ENCODE measurements around the gene MMP11.

The MMP11 gene

DNA sequence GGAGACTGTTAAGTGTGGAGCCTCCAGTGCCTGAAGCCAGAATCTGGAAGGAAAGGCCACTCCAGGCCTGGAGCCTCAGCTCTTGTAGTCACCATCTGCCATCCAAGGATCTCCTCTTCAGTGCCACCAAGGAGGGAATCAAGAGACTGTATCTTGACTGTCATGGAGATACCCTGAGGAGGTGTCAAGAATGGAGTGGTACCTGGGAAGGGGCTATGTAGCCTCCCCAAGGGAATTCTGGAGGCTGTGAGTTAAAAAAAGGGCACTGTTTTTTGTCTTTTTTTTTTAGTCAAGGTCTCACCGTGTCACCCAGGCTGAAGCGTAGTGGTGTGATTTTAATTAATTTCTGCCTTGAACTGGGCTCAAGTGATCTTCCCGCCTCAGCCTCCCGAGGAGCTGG lies 13.1 kb upstream of the MMP11 start:
- peaks cover 16% of the 10 kb centered on the region for H4K20me1 ChIP-seq
- no peaks in the 10 kb centered on the region for H3K9me3 ChIP-seq
- no peaks in the 10 kb centered on the region for H3K27me3 ChIP-seq
- H3K9ac ChIP-seq: no peak overlapping the region
- H3K4me1 ChIP-seq: peaks cover 97% of the 10 kb centered on the region
- H3K36me3 ChIP-seq: peaks cover 8% of the 10 kb centered on the region
- no peak for TF ChIP-seq Cebpa-rat (IDR thresholded peaks at IDR 0.05)
- H3K27ac ChIP-seq: no peak overlapping the region
- no peak overlapping the region for H3K4me2 ChIP-seq
- H3K4me3 ChIP-seq: no peak overlapping the region

DNA sequence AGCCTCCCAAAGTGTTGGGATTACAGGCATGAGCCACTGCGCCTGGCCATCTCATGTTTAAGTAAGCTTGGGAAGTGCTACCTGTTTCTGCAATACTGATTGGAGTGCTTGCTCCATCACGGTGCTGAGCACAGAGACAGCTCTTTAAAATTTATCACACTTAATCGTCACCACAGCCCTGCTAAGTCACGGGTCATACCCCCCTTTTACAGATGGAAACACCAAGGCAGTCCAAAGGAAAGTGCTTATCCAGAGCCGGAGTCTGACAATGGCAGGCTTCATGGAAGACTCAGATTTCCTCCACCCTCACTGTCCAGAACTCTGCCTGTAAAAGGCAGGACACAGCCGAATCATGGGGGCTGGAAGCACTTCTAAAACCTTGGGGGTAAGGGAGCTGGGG lies 12.6 kb upstream of the MMP11 start:
- Histone ChIP-seq H3K27me3 (no peaks in the 10 kb centered on the region), H3K9ac (no peak overlapping the region), H3K27ac (no peak overlapping the region), H3K4me1 (peaks cover 97% of the 10 kb centered on the region), H3K4me3 (no peak overlapping the region), H3K9me3 (no peaks in the 10 kb centered on the region), H3K36me3 (peaks cover 12% of the 10 kb centered on the region), H4K20me1 (peaks cover 21% of the 10 kb centered on the region), H3K4me2 (0 out of 2 replicates have a peak overlapping the region, but pooled peaks have one; percentile 43)
- TF ChIP-seq Cebpa-rat (IDR thresholded peaks at IDR 0.05): no peak

GRCh38 chr22:23762842-23763578 lies 9.6 kb upstream of the MMP11 start, which contains the start of gene C22orf15:
C22orf15 (plus strand) TSS chr22:23762990; CDS start chr22:23763307, 317 bp downstream.
- Histone ChIP-seq H3K4me1 (peaks cover 87% of the 10 kb centered on the region), H3K4me2 (peak within 1 kb of the TSS; percentile 99), H4K20me1 (peaks cover 43% of the 10 kb centered on the region), H3K27ac (peak within 1 kb of the TSS; percentile 77), H3K4me3 (peak within 1 kb of the TSS; percentile 82), H3K9ac (peak within 1 kb of the TSS; percentile 72), H3K27me3 (no peaks in the 10 kb centered on the region), H3K36me3 (peaks cover 21% of the 10 kb centered on the region), H3K9me3 (no peaks in the 10 kb centered on the region)
- TF ChIP-seq Cebpa-rat (IDR thresholded peaks at IDR 0.05): no peak

GRCh38 chr22:23763579-23763945 lies 9.1 kb upstream of the MMP11 start:
- H3K4me3 ChIP-seq: peak overlapping the region; percentile 82
- peaks cover 86% of the 10 kb centered on the region for H3K4me1 ChIP-seq

DNA sequence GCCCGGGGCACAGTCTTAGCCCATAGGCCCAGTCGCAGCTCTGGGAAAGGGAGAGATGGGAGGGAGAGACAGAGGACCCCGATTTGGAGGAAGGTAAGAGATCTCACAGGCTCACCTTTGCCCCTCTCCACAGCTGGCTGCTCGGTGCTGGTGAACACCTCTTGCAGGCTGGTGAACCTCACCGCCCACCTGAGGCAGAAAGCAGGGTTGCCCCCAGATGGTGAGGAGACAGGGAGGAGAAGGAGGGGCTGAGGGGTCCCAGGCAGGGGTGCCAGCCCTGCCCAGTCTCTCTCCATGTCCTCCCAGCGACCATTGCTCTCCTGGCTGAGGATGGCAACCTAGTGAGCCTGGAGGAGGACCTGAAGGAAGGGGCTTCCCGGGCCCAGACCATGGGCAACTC lies 8.7 kb upstream of the MMP11 start:
- peaks cover 21% of the 10 kb centered on the region for H3K36me3 ChIP-seq
- peaks cover 86% of the 10 kb centered on the region for H3K4me1 ChIP-seq
- peak overlapping the region; percentile 82 for H3K4me3 ChIP-seq
- peak overlapping the region; percentile 77 for H3K27ac ChIP-seq
- H3K9ac ChIP-seq: peak overlapping the region; percentile 72
- no peak for TF ChIP-seq Cebpa-rat (IDR thresholded peaks at IDR 0.05)
- H3K9me3 ChIP-seq: no peaks in the 10 kb centered on the region
- H4K20me1 ChIP-seq: peaks cover 43% of the 10 kb centered on the region
- no peaks in the 10 kb centered on the region for H3K27me3 ChIP-seq
- peak overlapping the region; percentile 99 for H3K4me2 ChIP-seq

More at GRCh38 chr22:23763579-23763945, 9.1 kb upstream of the MMP11 start:
- no peak for TF ChIP-seq Cebpa-rat (IDR thresholded peaks at IDR 0.05)
- Histone ChIP-seq H3K4me2 (peak overlapping the region; percentile 99), H3K9me3 (no peaks in the 10 kb centered on the region), H3K27me3 (no peaks in the 10 kb centered on the region), H3K36me3 (peaks cover 21% of the 10 kb centered on the region), H3K9ac (peak overlapping the region; percentile 72), H3K27ac (peak overlapping the region; percentile 77), H4K20me1 (peaks cover 43% of the 10 kb centered on the region)

- H3K4me2 ChIP-seq: peak overlapping the region; percentile 99
- peak overlapping the region; percentile 77 for H3K27ac ChIP-seq
- H3K36me3 ChIP-seq: peaks cover 21% of the 10 kb centered on the region
These were observed 7.5 kb upstream of the MMP11 start for GRCh38 chr22:23764899-23765881.

GRCh38 chr22:23767303-23767672 lies 5.4 kb upstream of the MMP11 start:
- H3K4me1 ChIP-seq: peaks cover 88% of the 10 kb centered on the region
- peaks cover 43% of the 10 kb centered on the region for H4K20me1 ChIP-seq
- peak overlapping the region; percentile 99 for H3K4me2 ChIP-seq
- H3K9ac ChIP-seq: peak overlapping the region; percentile 93
- peaks cover 21% of the 10 kb centered on the region for H3K36me3 ChIP-seq
- no peak for TF ChIP-seq Cebpa-rat (IDR thresholded peaks at IDR 0.05)
- no peaks in the 10 kb centered on the region for H3K9me3 ChIP-seq
- H3K27ac ChIP-seq: peak overlapping the region; percentile 95
- H3K4me3 ChIP-seq: peak overlapping the region; percentile 82
- no peaks in the 10 kb centered on the region for H3K27me3 ChIP-seq

More at GRCh38 chr22:23764899-23765881, 7.5 kb upstream of the MMP11 start:
- H4K20me1 ChIP-seq: peaks cover 43% of the 10 kb centered on the region
- peak overlapping the region; percentile 82 for H3K4me3 ChIP-seq
- no peaks in the 10 kb centered on the region for H3K27me3 ChIP-seq
- H3K9ac ChIP-seq: peak overlapping the region; percentile 72
- no peak for TF ChIP-seq Cebpa-rat (IDR thresholded peaks at IDR 0.05)
- H3K9me3 ChIP-seq: no peaks in the 10 kb centered on the region
- H3K4me1 ChIP-seq: peaks cover 87% of the 10 kb centered on the region

GRCh38 chr22:23767673-23768548 lies 4.7 kb upstream of the MMP11 start, which contains the start of gene CHCHD10:
CHCHD10 (minus strand) TSS chr22:23767972; CDS start chr22:23767874, 98 bp downstream.
- Histone ChIP-seq H3K4me3 (peak within 1 kb of the TSS; percentile 82), H3K4me1 (peaks cover 84% of the 10 kb centered on the region), H3K9me3 (no peaks in the 10 kb centered on the region), H3K27ac (peak within 1 kb of the TSS; percentile 95), H3K36me3 (peaks cover 21% of the 10 kb centered on the region), H3K9ac (peak within 1 kb of the TSS; percentile 93), H3K27me3 (no peaks in the 10 kb centered on the region), H3K4me2 (peak within 1 kb of the TSS; percentile 99), H4K20me1 (peaks cover 41% of the 10 kb centered on the region)
- no peak for TF ChIP-seq Cebpa-rat (IDR thresholded peaks at IDR 0.05)
